GM21737 (cell line): ENCODE data around the gene ODF4.
"Not testable (repeated sequence)": the region's sequence is repeated elsewhere in the genome, so short reads cannot be mapped to it uniquely, and the experiment has no call there.

ENCODE experiments used
- ATAC-seq: cut with Tn5 transposase; IDR thresholded peaks from one replicate; pipeline ENCODE4 v1.9.1; 2021; ENCODE audit warnings: mild to moderate bottlenecking, moderate library complexity; ENCODE audit not compliant: unreplicated experiment

The ODF4 gene

GRCh38 chr17:8324923-8325322 is 14.7 kb upstream of the ODF4 start:
- no peak for ATAC-seq

GRCh38 chr17:8326511-8327302 is 12.9 kb upstream of the ODF4 start:
- no peak for ATAC-seq

GRCh38 chr17:8327303-8327649 is 12.4 kb upstream of the ODF4 start:
- no peak for ATAC-seq

GRCh38 chr17:8332128-8332527 is 7.5 kb upstream of the ODF4 start:
- no peak for ATAC-seq

- no peak for ATAC-seq
Measured at GRCh38 chr17:8332688-8333087, 7.0 kb upstream of the ODF4 start.

- no peak for ATAC-seq
Measured at GRCh38 chr17:8333281-8333680, 6.4 kb upstream of the ODF4 start.

- ATAC-seq: no peak
Measured at GRCh38 chr17:8337802-8338752, 1.6 kb upstream of the ODF4 start.

GRCh38 chr17:8338753-8339140 is 893 bp upstream of the ODF4 start:
- no peak for ATAC-seq

- ATAC-seq: no peak
Measured at GRCh38 chr17:8341456-8341855, 1.8 kb downstream of the ODF4 start.

GRCh38 chr17:8345052-8345690 is 5.5 kb downstream of the ODF4 start:
- no peak for ATAC-seq

GRCh38 chr17:8345951-8346665 is 6.5 kb downstream of the ODF4 start:
- ATAC-seq: no peak

GRCh38 chr17:8347001-8347400 is 7.4 kb downstream of the ODF4 start:
- not testable (repeated sequence) for ATAC-seq

- no peak for ATAC-seq
Measured at GRCh38 chr17:8350339-8350738, 10.7 kb downstream of the ODF4 start.

- ATAC-seq: no peak
Measured at GRCh38 chr17:8353736-8354135, 14.1 kb downstream of the ODF4 start.

- ATAC-seq: no peak
Measured at GRCh38 chr17:8354236-8354635, 14.6 kb downstream of the ODF4 start.

- ATAC-seq: no peak
Measured at GRCh38 chr17:8357910-8358309, 18.3 kb downstream of the ODF4 start.

- ATAC-seq: no peak
Measured at GRCh38 chr17:8359769-8360168, 20.1 kb downstream of the ODF4 start.

- no peak for ATAC-seq
Measured at GRCh38 chr17:8360260-8360659, 20.6 kb downstream of the ODF4 start.

GRCh38 chr17:8360751-8361150 is 21.1 kb downstream of the ODF4 start:
- no peak for ATAC-seq

GRCh38 chr17:8362651-8363332 is 23.2 kb downstream of the ODF4 start:
- no peak for ATAC-seq
